Measurements from ENCODE around the gene NRF1. TPM values are rescaled to one million over a fixed set of nuclear protein-coding genes. Genes with fewer than 3 reads are reported as not detected.

Gene NRF1
- total RNA-seq, 1 experiment from 2014 or later, result 25.9 TPM

DNA sequence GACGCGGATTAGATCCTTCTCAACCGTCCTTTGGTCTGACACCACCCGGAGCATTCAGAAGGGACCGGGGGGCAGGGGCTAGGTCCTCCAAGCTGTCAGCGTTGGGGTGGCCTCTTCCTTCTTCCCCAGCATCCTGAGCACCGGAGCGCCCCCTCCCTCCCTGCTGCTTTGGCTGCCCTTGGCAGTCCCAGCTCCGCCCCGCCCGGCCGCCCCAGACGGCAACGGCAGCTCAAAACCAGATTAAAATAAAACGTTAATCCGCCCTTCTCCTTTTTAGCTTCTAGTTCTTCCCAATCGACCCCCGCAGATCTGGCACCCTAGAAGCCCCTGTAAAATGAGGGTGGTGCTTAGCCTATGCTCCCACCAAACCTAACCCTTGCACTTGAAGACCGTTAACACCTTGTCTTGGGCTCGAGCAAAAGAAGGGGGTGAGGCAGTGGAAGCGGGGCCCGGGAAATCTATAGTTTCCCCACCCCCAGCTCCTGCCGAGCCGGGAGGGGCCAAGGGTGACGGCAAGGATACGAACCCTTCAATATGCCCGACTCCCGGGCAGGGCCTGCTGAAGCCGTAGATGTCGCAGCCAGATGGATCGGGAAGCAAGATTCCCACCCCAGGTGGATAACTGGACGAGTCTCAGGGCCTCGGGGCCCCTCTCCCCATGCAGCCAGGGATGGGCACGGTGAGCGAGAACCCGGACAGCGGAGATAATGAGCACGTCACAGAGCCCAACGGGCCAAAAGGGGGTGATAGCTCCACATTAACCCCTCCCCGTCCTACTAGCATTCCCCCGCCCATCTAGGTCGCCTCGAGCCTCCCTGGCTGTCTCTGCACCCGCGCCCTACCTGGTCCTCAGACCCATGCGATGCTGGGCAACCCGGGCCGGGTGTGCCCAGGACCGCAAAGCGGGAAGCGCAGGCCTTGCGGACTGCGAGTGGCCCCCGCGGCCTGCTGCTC lies 169.7 kb downstream of the NRF1 start:
- Histone ChIP-seq H2AFZ (ENCODE audit: low read depth, low read length, poor library complexity, severe bottlenecking) (no peak overlapping the region), H4K20me1 (ENCODE audit: insufficient read depth) (no peaks in the 10 kb centered on the region), H3K4me2 (ENCODE audit: low read length) (peak overlapping the region; percentile 82), H3K9me2 (ENCODE audit: insufficient read depth) (no peaks in the 10 kb centered on the region), H3K4me1 (ENCODE audit: control insufficient read depth in 1 of 2, insufficient read depth in 2 of 2, low read length in 2 of 2) (peaks cover 20 to 29% of the 10 kb centered on the region in 2 experiments), H3K79me2 (ENCODE audit: insufficient read depth, low read length) (peaks cover 27% of the 10 kb centered on the region), H3K27me3 (ENCODE audit: insufficient read depth, low read length) (no peaks in the 10 kb centered on the region), H3K27ac (ENCODE audit: low read depth, low read length) (peak overlapping the region; percentile 76), H3K4me3 (replicated peaks in 1 of 2; ENCODE audit: low read depth in 1 of 2, low read length in 2 of 2) (peak overlapping the region; percentile 84 to 87), H3K36me3 (ENCODE audit: control insufficient read depth in 1 of 2, insufficient read depth in 2 of 2, low read length in 2 of 2) (no peaks in the 10 kb centered on the region), H3K9me3 (ENCODE audit: control insufficient read depth in 1 of 2, insufficient read depth in 1 of 2, low read depth in 1 of 2, low read length in 2 of 2) (no peaks in the 10 kb centered on the region), H3K9ac (ENCODE audit: low read length) (peak overlapping the region; percentile 76)
- TF ChIP-seq YY1 (IDR thresholded peaks at IDR 0.05; ENCODE audit: extremely low read depth, insufficient replicate concordance, low read depth, low read length) (no peak), ZNF274 (IDR thresholded peaks at IDR 0.05; ENCODE audit: low read depth, low read length) (no peak), ATF3 (IDR thresholded peaks at IDR 0.05) (no peak), SRF (IDR thresholded peaks at IDR 0.05; ENCODE audit: low read depth) (no peak), MAX (IDR thresholded peaks at IDR 0.05) (no peak), POLR2A (IDR thresholded peaks at IDR 0.05; ENCODE audit: borderline replicate concordance, extremely low read depth, insufficient read depth, insufficient read length) (no peak), CTCF (IDR thresholded peaks at IDR 0.05 in 2 of 3, conservative IDR thresholded peaks at IDR 0.05 in 1 of 3; ENCODE audit: borderline replicate concordance in 1 of 3, insufficient read depth in 1 of 3, low read depth in 2 of 3, low read length in 2 of 3) (no peak)
- TF ChIP-seq, protein P1, sequence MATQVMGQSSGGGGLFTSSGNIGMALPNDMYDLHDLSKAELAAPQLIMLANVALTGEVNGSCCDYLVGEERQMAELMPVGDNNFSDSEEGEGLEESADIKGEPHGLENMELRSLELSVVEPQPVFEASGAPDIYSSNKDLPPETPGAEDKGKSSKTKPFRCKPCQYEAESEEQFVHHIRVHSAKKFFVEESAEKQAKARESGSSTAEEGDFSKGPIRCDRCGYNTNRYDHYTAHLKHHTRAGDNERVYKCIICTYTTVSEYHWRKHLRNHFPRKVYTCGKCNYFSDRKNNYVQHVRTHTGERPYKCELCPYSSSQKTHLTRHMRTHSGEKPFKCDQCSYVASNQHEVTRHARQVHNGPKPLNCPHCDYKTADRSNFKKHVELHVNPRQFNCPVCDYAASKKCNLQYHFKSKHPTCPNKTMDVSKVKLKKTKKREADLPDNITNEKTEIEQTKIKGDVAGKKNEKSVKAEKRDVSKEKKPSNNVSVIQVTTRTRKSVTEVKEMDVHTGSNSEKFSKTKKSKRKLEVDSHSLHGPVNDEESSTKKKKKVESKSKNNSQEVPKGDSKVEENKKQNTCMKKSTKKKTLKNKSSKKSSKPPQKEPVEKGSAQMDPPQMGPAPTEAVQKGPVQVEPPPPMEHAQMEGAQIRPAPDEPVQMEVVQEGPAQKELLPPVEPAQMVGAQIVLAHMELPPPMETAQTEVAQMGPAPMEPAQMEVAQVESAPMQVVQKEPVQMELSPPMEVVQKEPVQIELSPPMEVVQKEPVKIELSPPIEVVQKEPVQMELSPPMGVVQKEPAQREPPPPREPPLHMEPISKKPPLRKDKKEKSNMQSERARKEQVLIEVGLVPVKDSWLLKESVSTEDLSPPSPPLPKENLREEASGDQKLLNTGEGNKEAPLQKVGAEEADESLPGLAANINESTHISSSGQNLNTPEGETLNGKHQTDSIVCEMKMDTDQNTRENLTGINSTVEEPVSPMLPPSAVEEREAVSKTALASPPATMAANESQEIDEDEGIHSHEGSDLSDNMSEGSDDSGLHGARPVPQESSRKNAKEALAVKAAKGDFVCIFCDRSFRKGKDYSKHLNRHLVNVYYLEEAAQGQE (IDR thresholded peaks at IDR 0.05; ENCODE audit: low read depth), result no peak
- TF ChIP-seq, protein P2, sequence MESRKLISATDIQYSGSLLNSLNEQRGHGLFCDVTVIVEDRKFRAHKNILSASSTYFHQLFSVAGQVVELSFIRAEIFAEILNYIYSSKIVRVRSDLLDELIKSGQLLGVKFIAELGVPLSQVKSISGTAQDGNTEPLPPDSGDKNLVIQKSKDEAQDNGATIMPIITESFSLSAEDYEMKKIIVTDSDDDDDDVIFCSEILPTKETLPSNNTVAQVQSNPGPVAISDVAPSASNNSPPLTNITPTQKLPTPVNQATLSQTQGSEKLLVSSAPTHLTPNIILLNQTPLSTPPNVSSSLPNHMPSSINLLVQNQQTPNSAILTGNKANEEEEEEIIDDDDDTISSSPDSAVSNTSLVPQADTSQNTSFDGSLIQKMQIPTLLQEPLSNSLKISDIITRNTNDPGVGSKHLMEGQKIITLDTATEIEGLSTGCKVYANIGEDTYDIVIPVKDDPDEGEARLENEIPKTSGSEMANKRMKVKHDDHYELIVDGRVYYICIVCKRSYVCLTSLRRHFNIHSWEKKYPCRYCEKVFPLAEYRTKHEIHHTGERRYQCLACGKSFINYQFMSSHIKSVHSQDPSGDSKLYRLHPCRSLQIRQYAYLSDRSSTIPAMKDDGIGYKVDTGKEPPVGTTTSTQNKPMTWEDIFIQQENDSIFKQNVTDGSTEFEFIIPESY (IDR thresholded peaks at IDR 0.05; ENCODE audit: extremely low read depth, insufficient replicate concordance, low read length), result no peak
- intact Hi-C loops (cut with micrococcal nuclease), result loop anchor here (2.0 kb wide), 1 partner anchor 44 kb away; no protein-coding TSS in a partner anchor
- DNase-seq (ENCODE audit: low read depth, low spot score) (peak; percentile 7), ATAC-seq (peak; percentile 23)
- ChIA-PET RAD21 (ENCODE audit: low non-redundant PET in 1 of 2, low total read pairs in 2 of 2, uncharacterized antibody in 2 of 2, unreplicated experiment in 2 of 2) (no interaction called here), CTCF (interaction anchor here (1.4 kb wide), 1 partner anchor 44 kb away, joined by 5 read pairs; no protein-coding TSS in a partner anchor), POLR2A (interaction anchor here (1.0 to 1.1 kb wide), 3 partner anchors 9 to 44 kb away, joined by 3 to 5 read pairs (median 4); no protein-coding TSS in a partner anchor)
- BruUV-seq (replicated peaks), result TSS peak; percentile 37
